GM21528 (cell line): ENCODE data around the gene KCTD11.

ENCODE experiments used
- ATAC-seq: cut with Tn5 transposase; IDR thresholded peaks from one replicate; pipeline ENCODE4 v1.9.1; 2021; ENCODE audit warnings: mild to moderate bottlenecking, moderate library complexity; ENCODE audit not compliant: unreplicated experiment, low FRiP score

The KCTD11 gene

DNA sequence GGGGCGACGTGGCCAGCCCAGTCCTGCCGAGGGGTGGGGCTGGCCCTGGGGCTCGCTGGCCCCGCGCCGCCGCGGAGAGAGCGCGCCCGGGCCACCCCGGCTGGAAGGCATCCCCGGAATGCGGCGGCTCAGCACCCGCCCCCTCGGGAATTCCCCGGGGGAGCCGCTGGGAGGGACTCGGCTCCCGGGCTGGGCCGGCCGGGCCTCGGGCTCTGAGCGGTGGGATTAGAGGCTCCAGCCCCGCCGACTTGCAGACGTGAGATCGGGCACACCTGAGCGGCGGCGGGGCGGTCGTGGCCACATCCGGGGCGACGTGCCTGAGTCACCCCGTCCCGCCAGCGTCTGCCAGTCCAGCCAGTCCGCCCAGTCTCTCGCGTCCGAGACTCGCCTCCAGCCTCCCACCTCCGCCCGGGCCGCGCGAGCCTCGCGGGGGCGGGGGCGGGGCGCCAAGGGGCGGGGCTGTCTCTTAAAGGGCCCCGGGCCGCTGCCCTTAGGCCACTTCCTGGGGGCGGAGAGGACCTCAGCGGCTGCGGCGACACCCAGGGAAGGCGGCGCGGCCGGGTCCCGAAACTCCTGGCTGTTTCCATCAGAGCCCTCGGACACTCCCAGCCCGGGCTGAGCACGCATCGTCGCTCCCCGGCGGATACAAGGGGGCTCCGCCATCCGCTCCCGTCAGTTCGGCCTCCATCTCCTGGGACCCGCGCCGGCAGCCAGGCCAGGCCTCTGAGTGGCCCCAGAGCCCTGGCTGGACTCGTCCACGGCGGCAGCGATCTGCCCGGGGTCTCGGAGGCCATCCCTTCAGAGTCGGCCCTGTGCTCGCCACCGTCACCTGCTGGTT is at the start of gene KCTD11:
Gene KCTD11, plus strand, starts transcription at position 498 of the 838 bp plus-strand sequence.
- ATAC-seq: peak; percentile 58

DNA sequence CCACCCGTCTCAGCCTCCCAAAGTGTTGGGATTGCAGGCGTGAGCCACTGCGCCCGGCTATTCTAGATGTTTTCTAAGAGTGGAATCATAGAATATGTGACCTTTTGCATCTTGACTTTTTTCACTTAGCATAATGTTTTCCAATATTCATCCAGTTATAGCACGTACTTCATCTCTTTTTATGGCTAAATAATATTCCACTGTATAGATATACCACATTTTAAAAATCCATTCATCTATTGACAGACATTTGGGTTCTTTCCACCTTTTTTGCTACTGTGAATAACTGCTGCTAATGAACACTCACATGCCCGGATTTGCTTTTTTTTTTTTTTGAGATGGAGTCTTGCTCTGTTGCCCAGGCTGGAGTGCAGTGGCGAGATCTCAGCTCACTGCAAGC is 47.8 kb upstream of the KCTD11 start:
- no peak for ATAC-seq

DNA sequence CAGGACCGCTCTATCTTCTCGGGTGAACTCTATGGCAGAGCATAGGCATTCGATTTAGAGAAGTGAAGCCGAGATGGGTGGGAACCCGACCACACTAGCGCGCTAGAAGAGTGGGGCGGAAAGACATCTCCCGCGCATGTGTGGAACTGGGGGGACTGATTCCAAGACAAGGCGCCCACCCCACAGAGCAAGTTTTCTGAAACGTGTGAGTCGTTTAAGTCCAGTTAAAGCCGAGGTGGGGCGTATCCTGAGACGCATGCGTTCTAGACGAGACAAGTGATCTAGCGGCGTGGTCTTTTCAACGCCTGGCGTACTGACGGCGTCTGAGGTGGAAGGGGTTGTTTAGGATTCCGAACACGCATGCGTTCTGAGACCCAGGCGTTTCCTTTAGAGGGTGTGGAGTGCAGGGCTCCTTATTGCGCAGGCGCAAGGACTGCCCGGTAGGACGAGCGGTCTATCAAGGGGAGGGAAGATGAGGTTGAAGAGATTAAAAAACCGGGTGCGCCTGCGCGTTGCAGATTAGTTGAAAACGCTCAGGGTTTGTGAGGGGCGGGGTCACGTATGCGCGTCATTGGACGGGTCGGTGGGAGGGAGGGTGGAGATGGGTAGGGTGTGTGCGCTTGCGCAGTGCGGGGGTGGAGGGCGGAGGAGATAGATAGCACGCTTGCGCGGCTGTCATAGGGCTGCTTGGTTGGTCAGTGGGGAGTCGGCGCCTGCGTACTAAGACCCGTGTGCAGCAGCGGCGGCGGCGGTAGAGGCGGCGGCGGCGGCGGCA is 44.9 kb upstream of the KCTD11 start, which contains the start of gene EIF5A:
Gene EIF5A, plus strand, starts transcription at position 718 of the 775 bp plus-strand sequence. CDS start 2,008 bp downstream, outside the sequence.
- peak; percentile 70 for ATAC-seq

DNA sequence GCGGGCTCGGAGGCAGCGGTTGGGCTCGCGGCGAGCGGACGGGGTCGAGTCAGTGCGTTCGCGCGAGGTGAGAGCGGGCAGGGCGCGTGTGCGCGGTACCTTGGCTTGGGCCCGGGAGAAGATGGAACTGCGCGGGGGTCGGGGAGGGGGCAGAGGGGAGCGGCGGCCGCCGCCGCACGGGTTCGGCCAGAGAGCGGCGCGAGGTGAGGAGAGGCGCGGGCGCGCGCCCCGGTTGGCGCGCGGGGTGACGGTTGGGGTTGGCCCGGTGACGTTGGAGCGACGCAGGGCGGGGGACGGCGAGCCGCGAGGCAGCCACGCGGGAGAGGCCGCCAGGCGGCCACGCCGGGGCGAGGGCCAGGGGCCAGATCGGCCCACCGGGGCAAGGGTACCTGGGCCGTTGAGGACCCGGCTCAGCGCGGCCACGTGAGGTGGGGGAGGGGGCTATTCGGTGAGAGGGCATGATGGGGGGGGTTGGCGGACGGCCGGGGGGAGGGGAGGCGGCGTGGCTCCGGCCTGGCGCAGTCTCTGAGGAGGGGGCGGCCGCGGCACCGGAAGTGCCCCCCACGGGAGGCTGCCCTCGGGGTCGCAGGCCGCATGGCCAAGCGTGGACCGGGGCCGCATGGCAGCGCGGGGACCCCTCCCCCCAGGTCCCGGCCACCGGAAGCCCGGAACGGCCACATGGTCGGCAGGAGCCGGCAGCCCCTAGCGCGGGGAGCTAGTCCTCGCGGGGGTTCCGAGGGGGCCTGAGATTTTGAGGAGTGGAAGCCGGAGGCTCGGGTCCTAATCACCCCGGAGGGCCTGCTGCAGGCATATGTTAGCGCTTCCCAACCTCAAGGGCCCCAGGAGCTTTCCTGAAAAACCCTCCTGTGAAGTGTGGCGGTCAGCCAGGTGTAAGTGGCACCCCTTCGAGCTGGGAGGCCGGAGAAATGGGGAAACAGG is 44.0 kb upstream of the KCTD11 start:
- ATAC-seq: no peak

DNA sequence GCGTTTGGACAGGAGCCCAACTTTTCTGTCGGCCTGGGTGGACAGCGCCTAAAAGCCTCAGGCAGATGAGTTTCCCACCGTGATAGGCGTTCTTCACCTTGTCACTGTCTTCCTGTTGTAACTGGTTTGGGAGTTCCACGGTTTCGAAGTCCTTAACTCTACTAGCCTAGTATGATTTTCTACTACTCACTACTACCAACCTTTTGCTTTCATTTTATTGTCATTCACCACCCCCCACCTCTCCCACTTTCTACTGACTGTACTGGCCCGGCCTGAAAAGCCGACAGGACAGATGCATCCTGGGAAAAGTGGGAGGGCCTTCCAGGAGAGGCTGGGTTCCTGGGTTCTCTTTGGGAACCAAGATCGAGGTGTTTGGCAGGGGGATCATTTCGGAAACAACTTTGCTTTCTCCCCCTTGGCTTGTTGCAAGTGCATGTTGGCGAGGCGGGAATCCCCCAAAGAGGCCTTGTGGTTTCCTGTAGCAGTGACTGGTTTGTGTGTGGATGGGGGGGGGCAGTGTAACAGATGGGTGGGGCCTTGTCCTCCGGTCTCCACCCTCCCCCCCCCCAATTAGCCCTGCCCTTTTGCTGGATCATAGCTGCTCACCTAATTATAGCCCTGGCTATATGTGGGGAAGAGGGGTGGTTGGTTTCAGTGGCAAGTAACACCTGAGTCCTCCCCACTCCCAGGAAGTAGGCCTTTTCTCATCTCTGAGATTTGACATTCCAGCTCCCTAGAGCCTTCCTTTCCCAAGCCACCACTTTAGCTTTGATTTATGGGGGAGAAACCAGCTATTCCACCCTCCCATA is 43.1 kb upstream of the KCTD11 start:
- no peak for ATAC-seq

DNA sequence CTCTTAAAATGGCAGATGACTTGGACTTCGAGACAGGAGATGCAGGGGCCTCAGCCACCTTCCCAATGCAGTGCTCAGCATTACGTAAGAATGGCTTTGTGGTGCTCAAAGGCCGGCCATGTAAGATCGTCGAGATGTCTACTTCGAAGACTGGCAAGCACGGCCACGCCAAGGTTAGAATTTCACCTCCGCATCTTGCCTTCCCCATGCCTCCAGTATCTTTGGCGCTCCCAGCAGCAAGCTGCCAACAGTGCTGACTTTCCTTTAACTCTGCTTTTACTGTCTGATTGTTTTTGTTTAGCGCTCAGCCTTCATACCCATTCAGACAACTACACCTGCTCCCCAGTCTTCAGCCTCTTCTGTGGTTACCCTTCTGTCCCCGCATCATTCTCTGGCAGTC is 42.3 kb upstream of the KCTD11 start:
- ATAC-seq: no peak

DNA sequence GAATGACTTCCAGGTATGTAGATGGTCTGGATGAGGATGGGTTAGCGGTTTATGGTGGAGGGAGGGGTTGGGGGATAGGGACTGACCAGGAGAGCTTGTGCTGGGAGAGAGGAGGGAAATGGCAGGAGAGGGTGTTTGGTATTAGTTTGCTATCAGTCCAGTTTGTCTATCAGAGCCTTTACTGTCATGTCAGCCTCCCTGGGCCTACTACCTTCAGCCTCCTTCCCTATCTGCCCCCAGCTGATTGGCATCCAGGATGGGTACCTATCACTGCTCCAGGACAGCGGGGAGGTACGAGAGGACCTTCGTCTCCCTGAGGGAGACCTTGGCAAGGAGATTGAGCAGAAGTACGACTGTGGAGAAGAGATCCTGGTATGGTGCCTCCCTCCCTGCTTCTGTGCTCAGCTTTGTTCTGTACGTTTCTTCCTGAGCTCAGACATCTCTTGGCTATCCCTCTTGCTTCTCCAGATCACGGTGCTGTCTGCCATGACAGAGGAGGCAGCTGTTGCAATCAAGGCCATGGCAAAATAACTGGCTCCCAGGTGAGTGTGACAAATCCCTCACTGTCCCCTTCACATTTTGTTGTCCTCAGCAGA is 40.8 kb upstream of the KCTD11 start:
- ATAC-seq: no peak

DNA sequence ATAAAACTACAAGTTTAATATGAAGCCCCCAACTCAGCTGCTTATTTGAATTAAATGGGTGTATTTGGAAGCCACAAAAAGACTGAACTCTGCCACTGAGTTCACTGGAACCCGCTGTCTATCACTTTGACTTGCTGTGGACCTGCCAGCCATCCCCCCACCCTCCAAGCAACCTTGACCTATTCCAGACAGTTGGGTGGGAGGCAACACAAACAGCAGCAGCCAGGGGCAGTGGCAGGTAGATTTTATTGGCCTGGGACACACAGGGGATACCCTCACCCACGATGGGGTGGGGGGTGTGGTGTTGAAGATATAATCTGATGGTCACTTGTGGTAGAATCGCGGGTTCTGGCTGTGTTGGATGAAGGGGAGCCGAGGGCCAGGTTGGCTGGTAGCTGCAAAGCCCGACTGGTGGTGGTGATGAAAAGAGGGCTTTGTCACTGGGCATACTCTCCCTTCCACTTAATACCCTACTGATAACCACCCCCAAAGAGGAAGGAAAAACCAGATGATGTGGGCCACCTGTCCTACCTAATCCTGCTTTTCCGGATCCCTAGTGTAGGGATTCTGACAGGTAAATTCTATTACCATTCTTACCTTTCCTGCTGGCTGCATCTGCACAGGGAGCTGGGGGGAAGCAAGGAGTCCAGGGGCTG is 39.4 kb upstream of the KCTD11 start:
- ATAC-seq: no peak

DNA sequence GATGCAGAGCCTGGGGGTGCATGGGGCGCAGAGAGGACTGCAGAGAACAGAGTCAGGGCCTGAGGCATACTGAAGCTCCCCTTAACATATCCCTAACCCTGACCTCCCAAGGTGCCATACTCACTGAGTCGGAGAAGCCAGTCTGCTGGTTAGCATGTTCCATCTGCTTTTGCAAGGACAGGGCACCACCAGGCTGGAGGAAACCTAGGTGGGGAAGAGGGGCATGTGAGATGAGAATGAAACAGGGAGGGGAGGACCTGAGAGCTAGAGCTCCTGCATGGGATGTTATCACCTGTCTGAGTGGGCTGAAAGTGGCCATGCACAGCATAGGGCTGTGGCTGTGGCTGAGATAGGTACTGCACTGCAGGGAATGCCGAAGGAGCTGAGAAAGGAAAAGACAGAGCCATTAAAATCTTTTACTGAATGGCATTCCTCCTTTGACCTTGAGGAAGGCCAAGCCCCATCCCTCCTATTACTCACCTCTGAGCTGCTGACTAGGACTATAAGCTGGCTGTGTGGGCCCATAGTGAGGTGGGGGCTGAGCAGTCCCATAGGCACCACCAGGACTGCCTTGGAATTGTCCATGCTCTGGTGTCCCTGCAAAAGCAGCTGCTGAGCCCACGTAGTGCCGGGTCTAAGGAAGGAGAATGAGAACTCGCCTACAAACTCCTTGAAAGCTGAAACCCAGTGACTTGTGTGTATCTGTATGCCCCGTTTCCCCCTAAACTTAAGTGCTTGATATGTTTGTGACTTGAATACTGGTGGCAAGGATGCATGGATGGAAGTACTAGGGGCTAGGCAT is 38.7 kb upstream of the KCTD11 start:
- ATAC-seq: no peak

DNA sequence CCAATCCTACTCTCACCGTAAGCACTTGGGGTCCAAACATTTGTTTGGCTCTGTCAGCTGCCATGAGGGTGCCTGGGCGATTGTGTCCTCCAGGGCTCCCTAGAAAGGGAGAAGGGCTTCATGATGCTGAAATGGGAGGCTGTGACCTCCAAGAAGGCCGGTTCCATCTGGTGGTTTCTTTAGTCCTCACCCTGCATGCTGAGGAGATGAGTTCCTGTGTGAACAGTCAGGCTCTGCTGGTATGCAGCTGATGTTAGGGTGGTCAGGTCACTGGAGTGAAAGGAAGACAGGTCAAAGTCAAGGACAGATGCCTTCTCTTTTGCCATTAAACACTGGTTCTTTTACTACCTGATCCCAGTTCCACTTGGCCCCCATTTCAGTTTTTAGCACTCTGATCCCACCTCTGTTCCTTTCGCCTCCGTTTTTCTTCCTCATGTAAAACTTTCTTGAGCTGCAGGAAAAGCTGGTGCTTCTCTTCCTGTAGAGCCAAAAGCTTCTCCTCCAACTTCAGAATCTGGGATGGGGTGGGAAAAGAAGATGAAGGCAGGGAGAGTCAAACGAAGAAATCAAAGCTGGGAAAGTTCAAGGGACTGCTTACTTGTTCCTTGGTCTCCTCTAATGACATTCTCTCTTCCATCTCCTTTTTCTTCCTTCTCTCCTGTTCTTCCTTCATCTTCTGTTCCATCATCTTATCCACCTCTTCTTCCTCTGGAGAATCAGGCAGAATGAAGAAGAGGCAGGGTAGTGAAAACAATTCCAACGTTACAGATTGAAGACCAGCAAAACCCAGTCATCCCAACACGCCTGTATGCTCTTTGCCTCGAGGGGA is 37.9 kb upstream of the KCTD11 start:
- ATAC-seq: no peak

DNA sequence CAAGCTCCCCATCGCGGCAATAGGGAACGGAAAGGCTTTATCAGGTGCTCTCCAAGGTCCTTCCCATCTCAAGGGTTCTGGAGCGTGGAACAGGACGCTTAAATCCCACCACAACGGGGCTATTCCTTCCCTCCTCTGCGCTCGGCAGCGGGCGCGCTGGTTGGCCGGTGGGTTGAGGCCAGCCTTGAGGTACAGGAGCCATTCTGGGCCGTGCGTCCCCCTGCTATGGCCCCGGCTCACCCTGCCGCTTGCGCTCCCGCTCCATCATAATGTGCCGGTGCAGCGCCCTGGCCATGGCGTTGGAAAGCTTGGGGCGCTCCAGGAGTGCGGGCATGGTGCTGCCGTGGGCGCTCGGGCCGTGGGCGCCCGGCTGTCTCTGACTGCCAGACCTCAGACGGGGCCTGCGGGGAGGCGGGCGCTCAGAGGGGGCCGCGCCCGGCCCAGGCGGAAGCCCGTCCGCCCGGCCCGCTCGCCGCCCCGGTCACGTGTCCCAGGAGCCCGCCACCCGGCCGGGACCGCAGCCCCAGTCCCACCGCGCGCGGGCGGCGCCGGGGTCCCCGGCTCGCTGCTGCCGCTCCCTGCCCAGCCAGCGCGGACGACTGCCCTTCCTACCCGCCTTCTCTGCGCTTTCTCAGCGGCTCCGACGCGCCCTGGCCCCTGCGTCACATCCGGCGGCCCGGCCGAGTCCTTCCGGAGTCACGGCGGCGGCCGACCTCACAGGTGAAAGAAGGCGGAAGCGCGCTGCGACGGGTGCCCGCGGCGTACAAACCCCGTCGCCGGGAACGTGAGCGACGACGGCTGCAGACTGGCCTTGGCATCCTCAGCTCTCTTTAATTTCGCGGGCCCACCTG is 37.0 kb upstream of the KCTD11 start, which contains the start of gene GPS2:
Gene GPS2, minus strand, starts transcription at position 642 of the 851 bp plus-strand sequence. Its CDS starts 308 bp downstream, at position 334.
- ATAC-seq: peak; percentile 58

DNA sequence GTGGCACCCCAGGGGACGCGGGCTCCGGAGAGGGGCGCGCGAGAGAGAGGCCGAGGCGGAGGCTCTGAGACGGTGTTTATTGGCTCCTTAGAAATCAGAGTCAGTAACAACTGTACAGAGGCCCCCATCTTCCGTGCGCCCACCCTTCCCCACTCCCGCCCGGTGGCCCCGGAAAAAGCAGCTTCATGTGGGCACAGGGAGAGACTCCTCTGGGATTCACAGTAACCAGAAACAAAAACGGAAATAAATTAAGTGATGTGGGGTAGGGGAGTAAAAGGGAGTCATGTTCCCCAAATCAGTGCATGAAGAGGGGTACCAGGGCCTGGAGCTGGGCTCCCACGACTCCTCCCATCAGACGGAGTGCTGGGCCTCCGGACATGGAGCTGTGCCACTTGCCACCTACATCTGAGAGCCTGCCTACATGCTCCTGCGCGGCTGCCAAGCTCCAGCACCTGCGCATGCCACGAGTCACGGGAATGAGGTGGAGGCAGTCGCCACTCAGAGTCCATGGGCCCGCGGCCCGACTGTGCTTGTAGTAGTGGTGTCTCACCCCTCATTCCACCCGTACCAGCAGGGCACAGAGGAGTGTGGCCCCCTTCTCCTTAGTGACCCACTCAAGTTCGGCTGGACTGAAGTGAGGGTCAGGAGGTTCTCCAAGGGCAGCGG is 36.3 kb upstream of the KCTD11 start:
- ATAC-seq: no peak

DNA sequence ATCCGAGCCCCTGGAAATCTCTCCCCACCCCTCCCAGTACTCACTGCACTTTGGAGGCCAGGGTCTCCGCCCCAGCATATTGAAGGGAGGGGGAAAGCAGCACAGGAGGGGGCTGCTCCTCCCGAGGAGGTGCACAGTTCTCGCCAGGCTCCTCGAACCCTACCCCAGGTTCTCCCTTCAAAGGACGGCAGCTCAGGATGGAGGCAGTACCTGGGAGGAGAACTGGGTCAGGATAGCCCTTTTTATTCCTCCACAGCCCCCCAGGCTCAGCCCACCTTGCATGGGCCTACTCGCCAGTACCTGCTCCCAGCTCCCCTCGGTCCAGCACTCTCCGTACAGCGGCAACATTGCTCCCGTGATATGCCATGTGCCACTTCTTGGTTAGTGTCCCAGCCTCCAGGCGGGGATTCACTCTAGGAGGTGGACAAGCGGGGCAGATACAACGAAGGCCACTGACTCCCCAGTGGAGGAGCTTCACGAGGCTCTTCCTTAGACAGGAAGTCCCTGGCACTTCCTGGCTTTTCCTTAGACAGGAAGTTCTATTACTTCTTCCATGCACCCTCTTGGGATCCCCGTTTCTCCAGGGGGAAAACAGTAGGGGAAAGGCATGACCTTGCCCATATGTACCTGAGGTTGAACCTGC is 34.7 kb upstream of the KCTD11 start:
- no peak for ATAC-seq

DNA sequence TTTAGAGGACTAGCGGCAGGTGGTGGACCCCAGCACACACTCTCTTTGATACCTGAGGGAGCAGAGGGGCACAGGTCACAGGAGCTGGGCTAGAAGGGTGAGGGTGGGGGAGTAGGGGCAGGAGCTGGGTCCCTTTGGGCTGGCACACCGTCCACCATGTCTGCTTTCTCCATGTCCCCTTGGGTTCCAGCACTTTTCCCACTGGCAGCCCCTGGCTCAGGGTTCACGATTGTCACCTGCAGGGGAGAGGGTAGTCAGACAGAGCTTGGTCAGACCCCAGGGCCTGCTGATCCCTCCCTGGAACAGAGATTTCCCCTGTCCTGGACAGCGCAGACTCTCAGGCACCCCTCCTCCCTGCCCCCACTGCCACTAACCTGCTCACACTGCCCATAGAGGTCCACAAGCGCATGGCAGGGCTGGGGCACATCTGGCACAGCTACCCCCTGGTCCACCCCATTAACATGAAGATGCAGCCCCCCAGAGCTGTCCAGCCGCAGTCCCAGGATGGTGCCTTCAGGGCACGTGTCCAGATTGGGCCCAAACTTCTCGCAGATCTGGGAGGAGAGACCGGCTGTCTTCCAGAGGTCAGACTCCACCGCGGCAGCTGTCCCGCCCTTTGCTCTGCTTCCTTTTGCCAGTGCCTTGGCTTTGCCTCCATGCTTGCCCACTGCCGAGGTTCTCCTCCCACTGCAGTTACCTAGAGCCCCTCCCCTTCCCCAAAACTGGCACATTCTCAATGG is 33.7 kb upstream of the KCTD11 start:
- no peak for ATAC-seq
